Measurements from ENCODE around the gene CYREN. TPM values are rescaled to one million over a fixed set of nuclear protein-coding genes. Genes with fewer than 3 reads are reported as not detected.

CYREN gene
- total RNA-seq, 2 donors from 2014 or later, result 21.0 to 23.2 TPM

- no peaks in the 10 kb centered on the region for H3K27me3 Mint-ChIP-seq
- H3K4me3 Mint-ChIP-seq, result no peak overlapping the region
- DNase-seq, result no peak
- peaks cover 18% of the 10 kb centered on the region for H3K36me3 Mint-ChIP-seq (ENCODE audit: low read depth)
- no peaks in the 10 kb centered on the region for H3K9me3 ChIP-seq (ENCODE audit: control insufficient read depth, low read length, poor library complexity, severe bottlenecking)
- peaks cover 6% of the 10 kb centered on the region for H3K4me1 Mint-ChIP-seq
- ATAC-seq, result no peak
- H3K27ac Mint-ChIP-seq, result no peak overlapping the region
Measured at GRCh38 chr7:135192914-135193536, 22.5 kb upstream of the CYREN start.

- Mint-ChIP-seq H3K27ac (peak overlapping the region; percentile 12), H3K4me3 (no peak overlapping the region), H3K36me3 (ENCODE audit: low read depth) (peaks cover 19% of the 10 kb centered on the region), H3K4me1 (peaks cover 6% of the 10 kb centered on the region), H3K27me3 (no peaks in the 10 kb centered on the region)
- DNase-seq, result no peak
- H3K9me3 ChIP-seq (ENCODE audit: control insufficient read depth, low read length, poor library complexity, severe bottlenecking), result no peaks in the 10 kb centered on the region
- no peak for ATAC-seq
Measured at GRCh38 chr7:135190703-135191102, 20.2 kb upstream of the CYREN start.

- H3K36me3 Mint-ChIP-seq (ENCODE audit: low read depth), result peaks cover 19% of the 10 kb centered on the region
- no peaks in the 10 kb centered on the region for H3K27me3 Mint-ChIP-seq
- no peak overlapping the region for H3K27ac Mint-ChIP-seq
Measured at GRCh38 chr7:135189961-135190360, 19.5 kb upstream of the CYREN start.

GRCh38 chr7:135189221-135189662 is 18.7 kb upstream of the CYREN start:
- Mint-ChIP-seq H3K27ac (no peak overlapping the region), H3K4me3 (no peak overlapping the region), H3K27me3 (no peaks in the 10 kb centered on the region), H3K36me3 (ENCODE audit: low read depth) (peaks cover 19% of the 10 kb centered on the region), H3K4me1 (peaks cover 6% of the 10 kb centered on the region)
- no peak for DNase-seq
- H3K9me3 ChIP-seq (ENCODE audit: control insufficient read depth, low read length, poor library complexity, severe bottlenecking), result no peaks in the 10 kb centered on the region
- ATAC-seq, result no peak

More at GRCh38 chr7:135189961-135190360, 19.5 kb upstream of the CYREN start:
- H3K9me3 ChIP-seq (ENCODE audit: control insufficient read depth, low read length, poor library complexity, severe bottlenecking), result no peaks in the 10 kb centered on the region
- Mint-ChIP-seq H3K4me3 (no peak overlapping the region), H3K4me1 (peaks cover 6% of the 10 kb centered on the region)
- DNase-seq (no peak), ATAC-seq (no peak)

- H3K36me3 Mint-ChIP-seq (ENCODE audit: low read depth), result peaks cover 16% of the 10 kb centered on the region
- H3K4me3 Mint-ChIP-seq, result peak overlapping the region; percentile 22
- H3K27ac Mint-ChIP-seq, result no peak overlapping the region
- ATAC-seq, result peak; percentile 74
- peaks cover 6% of the 10 kb centered on the region for H3K4me1 Mint-ChIP-seq
- H3K27me3 Mint-ChIP-seq, result no peaks in the 10 kb centered on the region
- H3K9me3 ChIP-seq (ENCODE audit: control insufficient read depth, low read length, poor library complexity, severe bottlenecking), result no peaks in the 10 kb centered on the region
- DNase-seq, result no peak
Measured at GRCh38 chr7:135188298-135188984, 17.9 kb upstream of the CYREN start.

- no peaks in the 10 kb centered on the region for H3K9me3 ChIP-seq (ENCODE audit: control insufficient read depth, low read length, poor library complexity, severe bottlenecking)
- Mint-ChIP-seq H3K27ac (no peak overlapping the region), H3K4me3 (no peak overlapping the region), H3K4me1 (peaks cover 6% of the 10 kb centered on the region), H3K36me3 (ENCODE audit: low read depth) (peaks cover 16% of the 10 kb centered on the region), H3K27me3 (no peaks in the 10 kb centered on the region)
- DNase-seq (no peak), ATAC-seq (no peak)
Measured at GRCh38 chr7:135186841-135187253, 16.3 kb upstream of the CYREN start.

- peaks cover 6% of the 10 kb centered on the region for H3K4me1 Mint-ChIP-seq
- ATAC-seq, result no peak
- H3K27ac Mint-ChIP-seq, result no peak overlapping the region
- no peaks in the 10 kb centered on the region for H3K9me3 ChIP-seq (ENCODE audit: control insufficient read depth, low read length, poor library complexity, severe bottlenecking)
- no peak overlapping the region for H3K4me3 Mint-ChIP-seq
- peaks cover 14% of the 10 kb centered on the region for H3K36me3 Mint-ChIP-seq (ENCODE audit: low read depth)
- H3K27me3 Mint-ChIP-seq, result no peaks in the 10 kb centered on the region
- no peak for DNase-seq
Measured at GRCh38 chr7:135186261-135186540, 15.7 kb upstream of the CYREN start.

- H3K36me3 Mint-ChIP-seq (ENCODE audit: low read depth), result peaks cover 11% of the 10 kb centered on the region
Measured at GRCh38 chr7:135185471-135186260, 15.2 kb upstream of the CYREN start.

GRCh38 chr7:135184254-135184841 is 13.8 kb upstream of the CYREN start:
- peaks cover 7% of the 10 kb centered on the region for H3K9me3 ChIP-seq (ENCODE audit: control insufficient read depth, low read length, poor library complexity, severe bottlenecking)
- no peak for ATAC-seq
- no peak overlapping the region for H3K4me3 Mint-ChIP-seq
- peaks cover 7% of the 10 kb centered on the region for H3K36me3 Mint-ChIP-seq (ENCODE audit: low read depth)
- no peak overlapping the region for H3K27ac Mint-ChIP-seq
- no peak for DNase-seq
- no peaks in the 10 kb centered on the region for H3K4me1 Mint-ChIP-seq
- H3K27me3 Mint-ChIP-seq, result no peaks in the 10 kb centered on the region

More at GRCh38 chr7:135185471-135186260, 15.2 kb upstream of the CYREN start:
- H3K9me3 ChIP-seq (ENCODE audit: control insufficient read depth, low read length, poor library complexity, severe bottlenecking), result peaks cover 5% of the 10 kb centered on the region
- no peak for DNase-seq
- no peak for ATAC-seq
- H3K4me1 Mint-ChIP-seq, result peaks cover 5% of the 10 kb centered on the region
- H3K4me3 Mint-ChIP-seq, result no peak overlapping the region
- no peaks in the 10 kb centered on the region for H3K27me3 Mint-ChIP-seq
- no peak overlapping the region for H3K27ac Mint-ChIP-seq

GRCh38 chr7:135183478-135183877 is 13.0 kb upstream of the CYREN start:
- no peak overlapping the region for H3K27ac Mint-ChIP-seq
- no peak overlapping the region for H3K4me3 Mint-ChIP-seq
- no peak for ATAC-seq
- H3K9me3 ChIP-seq (ENCODE audit: control insufficient read depth, low read length, poor library complexity, severe bottlenecking), result peaks cover 7% of the 10 kb centered on the region
- DNase-seq, result no peak
- H3K36me3 Mint-ChIP-seq (ENCODE audit: low read depth), result peaks cover 7% of the 10 kb centered on the region
- H3K4me1 Mint-ChIP-seq, result no peaks in the 10 kb centered on the region
- no peaks in the 10 kb centered on the region for H3K27me3 Mint-ChIP-seq

GRCh38 chr7:135181929-135182678 is 11.6 kb upstream of the CYREN start:
- no peak overlapping the region for H3K27ac Mint-ChIP-seq
- no peak overlapping the region for H3K4me3 Mint-ChIP-seq
- ATAC-seq (no peak), DNase-seq (no peak)
- no peaks in the 10 kb centered on the region for H3K4me1 Mint-ChIP-seq
- H3K36me3 Mint-ChIP-seq (ENCODE audit: low read depth), result peaks cover 4% of the 10 kb centered on the region
- H3K27me3 Mint-ChIP-seq, result no peaks in the 10 kb centered on the region
- peaks cover 7% of the 10 kb centered on the region for H3K9me3 ChIP-seq (ENCODE audit: control insufficient read depth, low read length, poor library complexity, severe bottlenecking)

DNA sequence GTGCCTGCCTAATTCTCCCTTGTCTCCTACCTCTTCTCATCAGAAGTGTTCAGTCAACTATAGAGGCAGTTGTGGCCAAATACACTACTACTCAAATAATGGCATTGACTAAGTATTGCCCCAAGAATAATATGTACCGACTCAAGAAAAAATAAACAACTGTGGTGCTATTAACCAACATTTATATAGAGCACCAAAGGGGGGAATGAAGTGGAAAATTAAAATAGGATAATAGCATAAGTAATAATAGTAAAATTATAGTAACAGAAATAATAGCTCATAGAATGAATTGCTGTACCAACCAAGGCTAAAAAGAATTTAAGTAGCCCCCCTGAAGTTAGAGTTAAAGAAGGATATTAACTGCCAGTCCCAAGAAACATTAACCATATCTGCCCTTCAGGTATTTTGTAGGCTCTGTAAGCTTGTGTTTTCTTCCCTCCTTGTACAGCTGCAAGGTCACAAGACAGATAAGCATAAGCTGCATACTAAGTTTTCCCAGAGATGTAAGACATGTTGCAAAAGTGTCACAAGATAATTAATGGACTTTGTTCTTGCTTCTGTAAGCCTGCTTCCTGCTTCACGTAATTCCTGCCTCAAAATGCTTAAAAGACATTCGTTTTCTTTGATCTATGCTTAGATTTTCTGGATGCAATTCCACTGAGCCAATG is 10.9 kb upstream of the CYREN start:
- peaks cover 6% of the 10 kb centered on the region for H3K36me3 Mint-ChIP-seq (ENCODE audit: low read depth)
- DNase-seq, result no peak

More for the DNA sequence above, 10.9 kb upstream of the CYREN start:
- H3K4me1 Mint-ChIP-seq, result no peaks in the 10 kb centered on the region
- no peak overlapping the region for H3K27ac Mint-ChIP-seq
- H3K4me3 Mint-ChIP-seq, result no peak overlapping the region
- H3K27me3 Mint-ChIP-seq, result no peaks in the 10 kb centered on the region
- no peak for ATAC-seq
- peaks cover 7% of the 10 kb centered on the region for H3K9me3 ChIP-seq (ENCODE audit: control insufficient read depth, low read length, poor library complexity, severe bottlenecking)
